Erythroblast (primary cell): ENCODE results near the gene SFT2D1.

Source experiments
- GATA1 ChIP-seq: IDR thresholded peaks from 2 replicates; pipeline ENCODE4 v1.6.1; 2011; ENCODE audit warnings: low read depth, mild to moderate bottlenecking, control low read depth, low read length, moderate library complexity
- POLR2A ChIP-seq: IDR thresholded peaks from 2 replicates; pipeline ENCODE4 v1.6.1; 2011; ENCODE audit warnings: mild to moderate bottlenecking, low read length

DNA sequence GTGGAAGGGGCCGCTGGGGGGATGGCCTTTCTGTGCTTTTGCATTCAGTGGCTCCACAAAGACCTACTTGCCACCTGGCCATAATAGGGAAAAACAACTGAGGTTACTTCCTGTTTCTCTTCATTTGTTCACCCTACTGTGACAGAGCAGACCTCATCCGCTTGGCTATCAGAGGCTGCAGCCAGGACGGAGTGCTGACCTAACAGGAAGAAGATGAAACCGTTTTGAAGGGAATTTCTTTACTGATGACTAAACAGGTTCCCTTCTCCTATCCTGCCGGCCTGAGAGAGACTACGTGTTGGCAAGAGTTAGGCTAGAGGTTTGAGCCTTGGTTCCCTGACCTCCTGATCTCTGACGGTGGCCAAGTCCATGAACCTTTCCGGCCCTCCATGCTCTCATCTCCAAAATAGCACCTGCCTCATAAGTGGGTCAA lies 55.5 kb downstream of the SFT2D1 start:
- TF ChIP-seq POLR2A (no peak), GATA1 (no peak)
